Activated CD8-positive, alpha-beta T cell treated with anti-CD3 and anti-CD28 coated beads for 36 hours (primary cell): ENCODE results near the gene ST6GALNAC1. TPM values are rescaled to one million over a fixed set of nuclear protein-coding genes. Genes with fewer than 3 reads are reported as not detected.

Experiments used
- ATAC-seq: fragments of 200-7000 bp; cut with Tn5 transposase; one replicate; pipeline ENCODE4 v1.10.0; 2021; ENCODE audit warnings: mild to moderate bottlenecking, moderate library complexity
- CTCF ChIA-PET: fragments of 350-600 bp; sonication (Branson Sonifier 250); formaldehyde crosslinking; loops from one replicate; lab custom pipeline; 2021; ENCODE audit warnings: antibody characterized with exemption; lab: Charles Lee
- POLR2A ChIA-PET: fragments of 350-600 bp; sonication (Branson Sonifier 250); formaldehyde crosslinking; loops from one replicate; lab custom pipeline; 2021; ENCODE audit warnings: antibody characterized with exemption; lab: Charles Lee
- DNase-seq: peaks from one replicate; pipeline ENCODE4 v3.0.0-alpha.2; 2020
- H3K27ac Mint-ChIP-seq: one replicate; pipeline ENCODE4 v1.8.0; 2021; ENCODE audit warnings: mild to moderate bottlenecking, mixed read lengths
- H3K27me3 Mint-ChIP-seq: one replicate; pipeline ENCODE4 v1.8.0; 2021; ENCODE audit warnings: mixed read lengths
- H3K36me3 Mint-ChIP-seq: one replicate; pipeline ENCODE4 v1.8.0; 2021; ENCODE audit warnings: low read depth, mixed read lengths
- H3K4me1 Mint-ChIP-seq: one replicate; pipeline ENCODE4 v1.8.0; 2021; ENCODE audit warnings: low read depth, mixed read lengths
- H3K4me3 Mint-ChIP-seq: one replicate; pipeline ENCODE4 v1.8.0; 2021; ENCODE audit warnings: mild to moderate bottlenecking, moderate library complexity, mixed read lengths
- H3K9me3 Mint-ChIP-seq: one replicate; pipeline ENCODE4 v1.8.0; 2021; ENCODE audit warnings: mixed read lengths
- CTCF ChIP-seq: fragments of 200-600 bp; IDR thresholded peaks from one replicate; pipeline ENCODE4 v1.8.0; 2022; ENCODE audit warnings: antibody characterized with exemption, mild to moderate bottlenecking
- intact Hi-C: fragments of 100-400 bp; cut with micrococcal nuclease; formaldehyde crosslinking; loops from one replicate; pipeline ENCODE4 v1.10.0; 2022
- total RNA-seq, 2 experiments: library from RNA; stranded (reverse); gene quantifications; one replicate each; pipeline ENCODE4 v1.2.3, GENCODE V29; 2021

The ST6GALNAC1 gene
- total RNA-seq, 2 experiments from 2014 or later = not detected

DNA sequence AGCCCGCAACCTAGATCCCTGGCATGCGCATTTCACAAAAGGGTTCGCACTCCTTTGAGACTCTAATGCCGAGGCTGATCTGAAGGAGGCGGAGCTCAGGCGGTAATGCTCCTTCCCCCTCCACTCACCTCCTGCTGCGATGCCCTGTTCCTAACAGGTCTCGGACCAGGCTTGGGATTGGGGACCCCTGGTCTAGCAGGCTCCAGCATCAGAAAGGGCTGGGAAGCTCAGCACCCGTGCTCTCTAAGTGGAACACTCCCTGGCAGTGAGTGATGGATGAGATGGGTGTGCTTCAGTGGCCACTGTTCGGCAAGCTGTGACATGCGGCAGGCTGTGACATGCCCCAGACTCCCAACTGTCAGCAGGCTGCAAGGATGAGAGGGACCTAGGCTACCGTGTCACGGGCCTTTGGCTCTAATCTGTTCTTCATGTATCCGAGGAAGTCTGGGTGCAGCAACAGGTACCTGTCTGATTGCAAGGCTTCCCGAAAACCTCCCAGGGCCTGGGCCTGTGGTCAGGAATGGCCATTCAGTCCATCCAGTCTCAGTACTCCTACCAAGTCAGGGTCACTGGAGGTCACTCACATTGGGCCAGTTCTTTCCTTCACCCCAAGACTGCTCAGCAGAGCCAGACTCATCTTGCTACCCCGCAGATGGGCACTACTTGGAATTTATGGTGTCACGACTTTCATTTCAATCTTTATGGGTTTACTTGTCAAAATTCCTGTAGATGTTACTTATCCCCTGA is 56.6 kb downstream of the ST6GALNAC1 start:
- Mint-ChIP-seq H3K9me3 (no peaks in the 10 kb centered on the region), H3K4me3 (no peak overlapping the region), H3K4me1 (peaks cover 10% of the 10 kb centered on the region), H3K27me3 (peaks cover 48% of the 10 kb centered on the region), H3K27ac (no peak overlapping the region), H3K36me3 (no peaks in the 10 kb centered on the region)
- intact Hi-C loops = no loop called here
- TF ChIP-seq CTCF = no peak
- no peak for ATAC-seq
- DNase-seq = no peak
- POLR2A ChIA-PET = interaction anchor here (1.0 to 2.8 kb wide), 3 partner anchors 12 to 29 kb away, joined by 3 to 14 read pairs (median 4); no protein-coding TSS in a partner anchor
- CTCF ChIA-PET = interaction anchor here (1.0 to 1.9 kb wide), 5 partner anchors 14 to 64 kb away, joined by 3 to 15 read pairs (median 3); no protein-coding TSS in a partner anchor

GRCh38 chr17:76585649-76586593 is 57.6 kb downstream of the ST6GALNAC1 start, which contains the start of gene ST6GALNAC2:
Gene ST6GALNAC2 (minus strand): TSS chr17:76585860. CDS start chr17:76585808, 52 bp downstream.
- Mint-ChIP-seq H3K36me3 (no peaks in the 10 kb centered on the region), H3K9me3 (no peaks in the 10 kb centered on the region), H3K27me3 (peaks cover 47% of the 10 kb centered on the region), H3K27ac (no peak within 1 kb of the TSS), H3K4me1 (peaks cover 10% of the 10 kb centered on the region), H3K4me3 (peak within 1 kb of the TSS; percentile 53)
- intact Hi-C loops = no loop called here
- POLR2A ChIA-PET = interaction anchor here (0.6 to 2.8 kb wide), 7 partner anchors 9 to 132 kb away, joined by 3 to 14 read pairs (median 3); no protein-coding TSS in a partner anchor
- ATAC-seq (peak; percentile 89), DNase-seq (peak; percentile 50)
- CTCF ChIA-PET = interaction anchor here (1.0 to 1.9 kb wide), 5 partner anchors 15 to 63 kb away, joined by 3 to 15 read pairs (median 3); no protein-coding TSS in a partner anchor
- no peak for TF ChIP-seq CTCF

DNA sequence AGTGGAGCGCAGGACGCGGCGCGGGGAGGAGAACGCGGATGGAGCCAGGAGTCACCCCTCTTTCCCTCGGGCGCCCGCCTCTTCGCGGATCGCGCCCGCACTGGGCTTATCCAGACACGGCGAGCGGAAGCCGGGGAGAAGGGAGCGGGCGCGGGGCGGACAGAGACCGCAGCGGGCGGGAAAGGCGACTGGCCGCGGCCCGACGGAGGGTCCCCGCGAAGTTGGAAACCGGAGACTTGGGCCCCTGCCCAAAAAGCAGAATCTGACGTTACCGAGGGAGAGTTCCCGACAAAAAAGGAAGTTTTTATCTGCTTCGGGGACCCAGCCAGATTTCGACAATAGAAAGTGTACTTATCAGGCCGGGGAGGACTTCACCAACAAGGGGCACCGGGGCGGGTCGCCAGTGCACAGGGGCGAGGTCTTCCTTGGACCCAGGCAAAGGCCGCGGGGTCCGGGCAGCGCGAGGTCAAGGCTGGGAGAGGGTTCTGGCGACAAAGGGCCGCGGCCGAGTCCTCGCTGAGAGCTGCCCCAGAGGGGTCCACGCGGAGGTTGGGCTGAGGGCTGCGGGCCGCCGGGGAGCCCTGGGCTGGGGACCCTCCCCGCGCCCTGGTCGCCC is 58.4 kb downstream of the ST6GALNAC1 start:
- intact Hi-C loops = no loop called here
- no peak overlapping the region for H3K27ac Mint-ChIP-seq
- H3K27me3 Mint-ChIP-seq = peaks cover 47% of the 10 kb centered on the region
- H3K36me3 Mint-ChIP-seq = no peaks in the 10 kb centered on the region
- DNase-seq (no peak), ATAC-seq (no peak)
- TF ChIP-seq CTCF = no peak
- ChIA-PET CTCF (interaction anchor here (0.9 to 2.4 kb wide), 8 partner anchors 11 to 62 kb away, joined by 3 to 15 read pairs (median 6); no protein-coding TSS in a partner anchor), POLR2A (interaction anchor here (0.7 to 2.8 kb wide), 5 partner anchors 14 to 133 kb away, joined by 3 to 14 read pairs (median 3); no protein-coding TSS in a partner anchor)
- H3K4me3 Mint-ChIP-seq = peak overlapping the region; percentile 53
- peaks cover 10% of the 10 kb centered on the region for H3K4me1 Mint-ChIP-seq
- no peaks in the 10 kb centered on the region for H3K9me3 Mint-ChIP-seq

DNA sequence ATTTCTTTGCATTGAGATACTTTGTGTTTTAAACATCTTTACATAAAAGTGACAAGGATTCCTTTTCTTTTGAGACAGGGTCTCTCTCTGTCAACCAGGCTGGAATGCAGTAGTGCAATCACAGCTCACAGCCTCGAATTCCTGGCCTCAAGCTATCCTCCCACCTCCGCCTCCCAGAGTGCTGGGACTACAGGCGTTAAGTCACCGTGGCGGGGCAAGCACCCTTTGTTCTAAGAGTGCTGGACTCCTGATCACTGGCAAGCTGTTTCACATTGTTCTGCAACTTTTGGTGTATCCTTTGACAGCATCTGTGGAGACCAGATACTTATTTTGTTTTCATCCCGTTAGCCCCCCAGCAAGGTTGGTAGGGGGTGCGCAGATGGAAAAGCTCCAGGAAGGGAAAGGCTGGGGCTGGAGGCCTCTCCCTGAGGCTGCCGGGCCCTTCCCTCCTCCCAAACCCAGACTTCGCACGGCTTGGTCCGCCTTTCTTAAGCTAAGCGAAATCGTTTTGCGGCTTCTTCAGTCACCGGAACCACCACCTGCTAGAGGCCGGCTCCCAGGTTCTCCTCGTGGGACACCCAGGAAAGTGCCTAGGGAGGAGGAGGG is 59.0 kb downstream of the ST6GALNAC1 start:
- no peaks in the 10 kb centered on the region for H3K9me3 Mint-ChIP-seq
- peaks cover 13% of the 10 kb centered on the region for H3K4me1 Mint-ChIP-seq
- H3K27ac Mint-ChIP-seq = no peak overlapping the region
- ChIA-PET POLR2A (interaction anchor here (0.9 to 2.8 kb wide), 3 partner anchors 18 to 27 kb away, joined by 3 to 14 read pairs (median 4); no protein-coding TSS in a partner anchor), CTCF (interaction anchor here (0.9 to 2.4 kb wide), 6 partner anchors 11 to 62 kb away, joined by 3 to 9 read pairs (median 4); no protein-coding TSS in a partner anchor)
- no peak for TF ChIP-seq CTCF
- peaks cover 45% of the 10 kb centered on the region for H3K27me3 Mint-ChIP-seq
- H3K36me3 Mint-ChIP-seq = no peaks in the 10 kb centered on the region
- DNase-seq (no peak), ATAC-seq (no peak)
- H3K4me3 Mint-ChIP-seq = peak overlapping the region; percentile 53
- intact Hi-C loops = no loop called here
